ENCODE results near the gene TIMMDC1.

TIMMDC1 gene, protein sequence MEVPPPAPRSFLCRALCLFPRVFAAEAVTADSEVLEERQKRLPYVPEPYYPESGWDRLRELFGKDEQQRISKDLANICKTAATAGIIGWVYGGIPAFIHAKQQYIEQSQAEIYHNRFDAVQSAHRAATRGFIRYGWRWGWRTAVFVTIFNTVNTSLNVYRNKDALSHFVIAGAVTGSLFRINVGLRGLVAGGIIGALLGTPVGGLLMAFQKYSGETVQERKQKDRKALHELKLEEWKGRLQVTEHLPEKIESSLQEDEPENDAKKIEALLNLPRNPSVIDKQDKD

DNA sequence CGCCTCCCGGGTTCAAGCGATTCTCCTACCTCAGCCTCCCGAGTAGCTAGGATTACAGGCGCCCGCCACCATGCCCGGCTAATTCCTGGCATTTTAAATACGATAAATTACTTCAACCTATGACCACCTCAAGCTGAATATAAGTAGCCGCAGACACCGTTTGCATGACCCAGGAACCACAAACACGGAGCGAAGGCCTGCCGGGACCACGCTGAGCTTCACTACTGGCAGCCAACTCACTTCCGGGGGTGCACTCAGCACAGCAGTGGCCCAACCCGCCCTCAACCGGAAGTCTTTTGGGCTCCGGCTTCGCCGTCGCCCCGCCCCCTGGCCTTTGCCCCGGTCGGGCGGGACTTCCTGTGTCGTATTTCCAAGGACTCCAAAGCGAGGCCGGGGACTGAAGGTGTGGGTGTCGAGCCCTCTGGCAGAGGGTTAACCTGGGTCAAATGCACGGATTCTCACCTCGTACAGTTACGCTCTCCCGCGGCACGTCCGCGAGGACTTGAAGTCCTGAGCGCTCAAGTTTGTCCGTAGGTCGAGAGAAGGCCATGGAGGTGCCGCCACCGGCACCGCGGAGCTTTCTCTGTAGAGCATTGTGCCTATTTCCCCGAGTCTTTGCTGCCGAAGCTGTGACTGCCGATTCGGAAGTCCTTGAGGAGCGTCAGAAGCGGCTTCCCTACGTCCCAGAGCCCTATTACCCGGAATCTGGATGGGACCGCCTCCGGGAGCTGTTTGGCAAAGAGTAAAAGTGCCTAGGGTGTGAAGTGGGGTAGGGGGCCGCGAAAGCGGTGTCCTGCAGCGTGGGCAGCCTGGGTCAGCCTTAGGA lies at the start of gene TIMMDC1:
TSS of gene TIMMDC1 (plus strand) at position 362 of the 826 bp plus-strand sequence. CDS start at position 549, 187 bp downstream.
- H3K4me3 ChIP-seq (ENCODE audit: insufficient read depth, low read length, poor library complexity, severe bottlenecking): peak within 1 kb of the TSS; percentile 96
- H3K9ac ChIP-seq (ENCODE audit: low read length): peak within 1 kb of the TSS; percentile 94
- peak within 1 kb of the TSS; percentile 98 for H3K4me2 ChIP-seq (ENCODE audit: low read depth, low read length, poor library complexity, severe bottlenecking)
- no peak for TF ChIP-seq EZH2phosphoT487 (conservative IDR thresholded peaks at IDR 0.05; ENCODE audit: low read length)
- no peak for TF ChIP-seq CTCF (IDR thresholded peaks at IDR 0.05; ENCODE audit: insufficient read depth, low read length, poor library complexity, severe bottlenecking)
- no peaks in the 10 kb centered on the region for H4K20me1 ChIP-seq (ENCODE audit: low read depth, low read length)
- H3K9me2 ChIP-seq (replicated peaks; ENCODE audit: insufficient read depth, low read length): no peaks in the 10 kb centered on the region
- H2AFZ ChIP-seq (ENCODE audit: low read depth, low read length, severe bottlenecking): peak within 1 kb of the TSS; percentile 75
- no peaks in the 10 kb centered on the region for H3K9me3 ChIP-seq (ENCODE audit: insufficient read depth, low read length)
- H3K27ac ChIP-seq (ENCODE audit: low read depth, low read length): peak within 1 kb of the TSS; percentile 65
- H3K27me3 ChIP-seq (ENCODE audit: low read length): no peaks in the 10 kb centered on the region
- peaks cover 26% of the 10 kb centered on the region; the same call in 1 of the 2 replicates for H3F3A ChIP-seq (ENCODE audit: insufficient read depth)
- peaks cover 37% of the 10 kb centered on the region for H3K79me2 ChIP-seq (ENCODE audit: insufficient read depth, low read length)
- H3K36me3 ChIP-seq (ENCODE audit: low read length): 0 out of 2 replicates have a peak, but pooled peaks cover 5% of the 10 kb centered on the region

- no peak overlapping the region for H3K4me3 ChIP-seq (ENCODE audit: insufficient read depth, low read length, poor library complexity, severe bottlenecking)
- no peaks in the 10 kb centered on the region for H3K9me3 ChIP-seq (ENCODE audit: insufficient read depth, low read length)
- no peak overlapping the region for H3K9ac ChIP-seq (ENCODE audit: low read length)
- H3K79me2 ChIP-seq (ENCODE audit: insufficient read depth, low read length): no peaks in the 10 kb centered on the region
- H3K4me2 ChIP-seq (ENCODE audit: low read depth, low read length, poor library complexity, severe bottlenecking): no peak overlapping the region
- H3K9me2 ChIP-seq (replicated peaks; ENCODE audit: insufficient read depth, low read length): no peaks in the 10 kb centered on the region
- no peak overlapping the region for H2AFZ ChIP-seq (ENCODE audit: low read depth, low read length, severe bottlenecking)
- H4K20me1 ChIP-seq (ENCODE audit: low read depth, low read length): no peaks in the 10 kb centered on the region
- no peaks in the 10 kb centered on the region for H3F3A ChIP-seq (ENCODE audit: insufficient read depth)
- no peak overlapping the region for H3K27ac ChIP-seq (ENCODE audit: low read depth, low read length)
- peaks cover 23% of the 10 kb centered on the region; the same call in 1 of the 2 replicates for H3K36me3 ChIP-seq (ENCODE audit: low read length)
- no peaks in the 10 kb centered on the region for H3K27me3 ChIP-seq (ENCODE audit: low read length)
- TF ChIP-seq EZH2phosphoT487 (conservative IDR thresholded peaks at IDR 0.05; ENCODE audit: low read length) (no peak), CTCF (IDR thresholded peaks at IDR 0.05; ENCODE audit: insufficient read depth, low read length, poor library complexity, severe bottlenecking) (no peak)
Observed at GRCh38 chr3:119453822-119454221, 44.5 kb upstream of the TIMMDC1 start.

GRCh38 chr3:119456469-119456868 lies 41.9 kb upstream of the TIMMDC1 start:
- TF ChIP-seq CTCF (IDR thresholded peaks at IDR 0.05; ENCODE audit: insufficient read depth, low read length, poor library complexity, severe bottlenecking) (no peak), EZH2phosphoT487 (conservative IDR thresholded peaks at IDR 0.05; ENCODE audit: low read length) (no peak)
- peaks cover 6% of the 10 kb centered on the region for H3K79me2 ChIP-seq (ENCODE audit: insufficient read depth, low read length)
- H3K36me3 ChIP-seq (ENCODE audit: low read length): peaks cover 24% of the 10 kb centered on the region; the same call in 1 of the 2 replicates

More at GRCh38 chr3:119456469-119456868, 41.9 kb upstream of the TIMMDC1 start:
- Histone ChIP-seq H3K4me3 (ENCODE audit: insufficient read depth, low read length, poor library complexity, severe bottlenecking) (no peak overlapping the region), H3K4me2 (ENCODE audit: low read depth, low read length, poor library complexity, severe bottlenecking) (no peak overlapping the region), H4K20me1 (ENCODE audit: low read depth, low read length) (no peaks in the 10 kb centered on the region), H3K27ac (ENCODE audit: low read depth, low read length) (no peak overlapping the region), H3F3A (ENCODE audit: insufficient read depth) (no peaks in the 10 kb centered on the region), H3K9ac (ENCODE audit: low read length) (no peak overlapping the region), H3K9me3 (ENCODE audit: insufficient read depth, low read length) (no peaks in the 10 kb centered on the region), H2AFZ (ENCODE audit: low read depth, low read length, severe bottlenecking) (no peak overlapping the region), H3K27me3 (ENCODE audit: low read length) (no peaks in the 10 kb centered on the region), H3K9me2 (replicated peaks; ENCODE audit: insufficient read depth, low read length) (no peaks in the 10 kb centered on the region)
